GM18951 (cell line): ENCODE data around the gene HOXC11.

Source experiments
- POLR2A ChIP-seq: IDR thresholded peaks from 4 replicates; pipeline ENCODE4 v1.6.1; 2011; ENCODE audit warnings: mild to moderate bottlenecking; ENCODE audit not compliant: insufficient read length, insufficient read depth; ENCODE audit errors: extremely low read depth
- in situ Hi-C: fragments of 300-500 bp; cut with MboI; formaldehyde crosslinking; loops from one replicate; pipeline ENCODE4 v1.12.0; 2022; ENCODE audit warnings: low sequenced_read_pairs, mixed read lengths, inconsistent platforms; ENCODE audit not compliant: unreplicated experiment

HOXC11 gene

DNA sequence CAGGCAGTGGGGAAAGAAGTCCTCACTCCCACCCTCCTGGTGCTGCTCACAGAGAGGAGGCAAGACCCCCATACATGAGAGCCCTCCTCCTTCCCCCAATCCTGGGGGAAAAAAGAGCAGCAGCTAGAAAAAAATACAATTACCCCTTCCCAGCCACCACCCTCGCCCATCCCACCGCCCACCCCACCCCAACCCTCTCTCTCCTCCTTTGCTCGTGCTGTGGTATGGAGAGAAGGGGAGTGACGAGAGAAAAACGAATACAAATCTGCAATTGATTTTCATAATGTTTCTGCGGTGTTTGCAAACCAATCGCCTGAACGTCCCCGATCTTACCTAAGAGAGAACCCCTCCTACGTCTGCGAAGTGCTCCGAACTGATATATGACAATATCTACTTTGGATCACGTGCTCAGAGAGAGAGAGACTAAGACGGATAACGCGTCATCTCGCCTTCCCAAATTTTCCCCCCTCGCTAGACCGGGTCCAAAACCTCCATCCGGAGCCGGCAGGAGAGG is at the start of gene HOXC11:
Gene HOXC11 (plus strand): TSS at position 405 of the 514 bp plus-strand sequence. CDS start 116 bp downstream, outside the sequence.
- no peak for TF ChIP-seq POLR2A
- in situ Hi-C loops: no loop called here

DNA sequence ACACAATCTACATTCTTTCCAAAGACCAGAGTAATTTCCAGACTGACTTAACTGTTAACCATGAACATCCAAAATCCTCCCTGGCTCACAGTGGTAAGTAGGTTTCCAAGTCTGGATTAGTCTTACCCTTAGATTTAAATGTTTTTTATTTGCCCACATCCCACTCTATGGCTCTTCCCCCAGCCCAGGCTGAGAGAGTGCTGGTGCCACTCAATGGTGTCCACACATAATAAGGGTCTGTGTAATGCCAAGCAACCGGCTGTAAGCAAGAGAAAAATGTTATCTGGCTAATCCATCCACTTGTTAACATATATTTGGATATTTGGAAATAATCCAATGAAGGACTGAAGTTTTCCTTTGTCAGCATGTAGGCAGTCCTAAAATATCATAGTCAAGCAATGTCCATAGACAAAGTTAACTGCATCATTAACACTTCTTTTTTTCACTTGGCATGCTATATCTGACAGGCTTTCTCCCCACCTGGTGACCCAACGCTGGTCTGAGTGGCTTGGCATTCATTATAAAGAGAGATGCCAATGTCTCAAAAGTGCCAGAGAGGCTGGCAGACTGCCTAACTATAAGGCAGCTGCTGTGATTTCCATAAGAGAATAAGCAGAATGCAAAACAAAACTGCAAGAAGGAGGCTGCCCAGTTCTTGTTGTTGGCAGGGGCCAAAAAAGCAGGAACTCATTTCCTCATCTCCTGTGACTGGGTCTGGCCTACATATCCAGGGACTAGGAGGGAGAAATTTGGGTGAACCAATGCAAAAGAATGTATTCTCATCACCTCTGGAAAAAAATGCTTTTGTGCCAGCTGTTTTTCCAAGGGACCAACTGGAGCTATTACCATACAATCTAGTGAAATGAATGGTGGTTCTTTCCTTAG is 48.2 kb upstream of the HOXC11 start:
- in situ Hi-C loops: no loop called here

DNA sequence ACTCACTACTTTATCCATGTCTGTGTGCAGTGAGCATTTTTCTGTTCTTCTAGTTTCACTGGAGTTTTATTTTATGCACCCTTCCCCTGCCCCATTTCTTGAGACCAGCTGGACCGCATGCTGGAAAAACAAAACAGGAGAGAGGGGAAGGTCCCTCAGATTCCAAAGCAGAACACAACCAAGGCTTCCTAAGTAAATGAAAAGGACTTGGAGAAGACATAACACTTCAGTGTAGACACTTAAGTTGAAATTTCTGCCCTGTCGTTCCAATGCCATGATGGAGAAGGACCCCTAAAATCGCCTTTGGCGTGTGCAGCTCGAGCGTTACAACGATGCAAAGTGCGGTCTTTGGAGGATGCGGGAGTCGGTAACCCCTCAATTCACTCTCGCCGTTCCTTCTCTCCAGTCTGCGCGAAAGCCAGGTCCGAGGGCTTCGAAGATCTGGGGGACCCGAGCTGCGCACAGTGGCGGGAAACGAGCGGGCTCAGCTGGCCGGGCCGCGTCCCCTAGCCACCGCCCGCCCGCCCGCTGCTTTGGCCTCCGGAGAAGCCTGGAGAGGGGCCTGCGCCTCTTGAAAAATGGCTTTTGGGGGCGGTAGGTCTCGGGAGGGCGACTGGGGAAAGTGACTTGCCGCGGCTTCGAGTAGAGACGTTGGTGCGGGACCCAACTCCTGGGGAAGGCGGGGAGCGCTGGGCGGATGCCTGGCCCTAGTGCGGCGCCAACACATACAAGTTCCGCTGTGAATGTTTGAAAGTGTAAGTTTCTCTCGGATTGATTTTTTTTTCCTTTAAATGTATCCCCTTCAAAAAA is 45.5 kb upstream of the HOXC11 start:
- in situ Hi-C loops: no loop called here
- TF ChIP-seq POLR2A: no peak

More for the DNA sequence above, 48.2 kb upstream of the HOXC11 start:
- TF ChIP-seq POLR2A: no peak

DNA sequence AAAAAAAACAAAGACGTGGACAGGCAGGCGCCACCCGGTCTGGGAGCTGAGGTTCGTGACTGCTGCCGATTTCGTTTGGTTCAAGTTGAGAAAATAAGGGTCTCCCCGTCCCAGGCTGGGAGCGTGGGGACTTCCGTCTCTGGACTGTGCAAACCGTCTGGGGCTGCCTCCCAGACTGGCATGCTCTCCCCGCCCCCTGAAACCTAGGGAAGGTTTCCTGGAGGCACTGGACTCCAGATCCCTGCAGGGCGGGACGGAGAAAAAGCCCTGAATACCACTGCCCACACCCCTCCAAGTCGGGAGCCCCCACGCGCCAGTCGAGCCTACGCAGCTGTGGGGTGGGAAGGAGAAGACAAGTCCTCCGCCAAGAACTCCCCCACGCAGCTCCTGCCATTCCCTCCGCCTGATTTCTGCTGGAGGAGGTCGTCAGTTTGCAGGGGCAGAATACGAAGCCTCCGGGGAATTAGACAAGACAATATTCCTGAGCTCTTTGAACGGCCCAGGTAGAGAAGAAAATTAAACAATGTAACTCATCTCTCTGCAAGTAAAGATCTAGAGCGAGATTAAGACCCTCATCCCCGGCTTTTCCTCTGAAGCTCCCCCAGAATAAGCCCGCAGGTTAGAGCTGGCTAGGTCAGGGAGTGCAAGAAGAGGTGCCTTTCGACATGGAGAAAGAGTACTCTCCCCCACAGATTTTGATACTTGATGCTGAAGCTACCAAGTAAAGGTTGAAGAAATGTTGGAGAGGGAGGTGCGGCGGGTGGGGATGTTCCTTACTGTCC is 44.7 kb upstream of the HOXC11 start:
- in situ Hi-C loops: no loop called here
- TF ChIP-seq POLR2A: no peak

DNA sequence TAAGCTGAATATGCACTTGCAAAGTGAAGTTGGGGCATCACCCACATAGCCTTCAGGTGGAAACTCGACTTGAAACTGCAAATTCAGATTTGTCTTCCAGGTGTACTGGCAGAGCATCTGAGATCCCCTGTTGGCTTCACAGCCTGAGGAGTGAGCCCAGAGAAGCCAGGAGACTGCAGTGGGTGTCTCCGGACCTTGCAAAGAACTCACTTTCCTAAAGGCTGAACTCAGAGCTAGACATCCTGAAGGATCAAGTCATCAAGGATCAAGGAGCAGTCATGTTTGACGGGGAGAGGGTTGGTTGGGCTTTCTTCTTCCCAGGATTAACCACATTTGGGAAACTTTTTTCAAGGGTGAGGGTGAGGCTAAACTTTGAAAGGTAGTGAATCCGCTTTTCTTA is 43.4 kb upstream of the HOXC11 start:
- no peak for TF ChIP-seq POLR2A
- in situ Hi-C loops: no loop called here

DNA sequence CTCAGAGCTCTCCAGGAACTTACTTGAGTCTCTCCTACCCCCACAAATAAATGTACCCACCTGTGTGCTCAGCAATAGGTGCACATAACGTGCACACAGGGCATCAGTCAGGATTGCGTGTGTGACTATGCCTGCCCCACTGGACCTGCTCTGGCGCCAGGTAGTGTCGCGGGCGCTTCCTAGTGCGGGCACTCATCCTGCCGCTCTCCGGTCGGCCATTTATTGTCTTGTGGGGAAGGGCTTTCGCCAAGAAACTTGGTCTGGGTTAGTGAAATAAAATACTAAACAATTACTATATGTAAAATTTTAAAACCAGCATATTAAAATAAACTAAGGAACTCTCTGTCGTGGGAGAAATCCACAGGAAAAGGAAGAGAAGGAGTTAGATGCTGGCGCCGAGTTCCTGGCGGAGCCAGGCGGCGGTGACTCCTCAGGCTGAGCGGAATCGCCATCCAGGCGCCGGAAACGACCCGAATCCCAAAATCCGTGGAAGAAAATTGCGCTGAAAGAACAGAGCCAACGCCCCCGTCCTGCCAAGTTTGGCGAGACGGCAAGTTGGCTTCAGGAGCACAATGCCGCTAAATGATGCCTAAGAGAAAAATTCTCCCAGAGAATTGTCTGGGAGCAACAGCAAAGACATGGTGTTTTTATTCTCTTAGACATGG is 42.2 kb upstream of the HOXC11 start:
- TF ChIP-seq POLR2A: no peak
- in situ Hi-C loops: no loop called here

DNA sequence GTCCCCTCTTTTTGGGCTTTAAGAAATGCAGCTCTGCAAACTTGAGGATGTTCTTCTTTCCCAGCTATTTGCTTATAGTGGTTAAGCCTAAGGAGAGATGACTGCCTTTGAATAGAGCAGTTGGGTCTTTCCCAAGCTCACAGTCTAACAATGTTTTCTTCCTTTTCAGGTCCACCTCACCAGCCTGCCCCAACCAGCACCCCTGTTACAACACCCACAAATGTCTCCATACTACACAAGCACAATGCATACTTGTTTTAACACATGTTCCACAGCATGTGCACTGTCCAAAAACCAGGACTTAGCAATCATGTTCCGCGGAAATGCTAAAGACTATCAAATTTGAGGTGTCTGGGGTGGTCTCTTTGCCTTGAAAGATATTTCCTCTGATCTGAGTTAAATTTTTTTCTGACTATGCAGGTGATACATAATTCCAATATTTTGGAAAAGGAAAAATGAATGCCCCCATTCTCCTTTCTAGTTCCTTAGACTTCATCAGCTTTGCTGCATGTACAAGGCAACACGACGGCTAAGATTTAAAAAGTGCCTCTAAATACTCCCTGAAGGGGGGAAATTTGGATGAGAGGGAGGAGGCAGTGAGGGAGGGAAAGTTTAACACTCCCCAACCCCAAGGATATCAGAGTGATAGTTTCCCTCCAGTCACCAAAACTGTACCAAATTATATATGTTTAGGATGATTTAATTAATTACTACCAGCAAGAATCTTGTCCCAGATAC is 40.9 kb upstream of the HOXC11 start:
- no peak for TF ChIP-seq POLR2A
- in situ Hi-C loops: no loop called here

DNA sequence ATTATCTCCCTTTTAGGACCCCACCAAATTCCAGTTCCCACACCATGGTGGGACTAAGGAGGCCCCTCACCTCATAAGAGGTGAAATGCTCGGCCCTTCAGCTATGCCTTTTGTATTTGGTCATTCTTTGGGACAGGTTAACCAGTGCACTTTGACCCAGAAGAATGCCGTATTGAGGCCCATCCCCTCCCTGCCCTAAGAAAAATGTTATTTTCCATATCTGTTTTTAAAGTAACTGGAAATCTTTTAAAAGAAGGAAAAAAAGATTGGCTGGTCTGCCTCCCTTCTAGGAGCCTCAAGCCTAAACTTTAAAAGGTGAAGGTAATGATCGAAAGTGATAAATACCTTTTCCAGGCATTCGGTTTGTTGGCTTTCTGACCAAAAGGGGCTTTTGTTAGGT is 40.0 kb upstream of the HOXC11 start:
- no peak for TF ChIP-seq POLR2A
- in situ Hi-C loops: no loop called here

DNA sequence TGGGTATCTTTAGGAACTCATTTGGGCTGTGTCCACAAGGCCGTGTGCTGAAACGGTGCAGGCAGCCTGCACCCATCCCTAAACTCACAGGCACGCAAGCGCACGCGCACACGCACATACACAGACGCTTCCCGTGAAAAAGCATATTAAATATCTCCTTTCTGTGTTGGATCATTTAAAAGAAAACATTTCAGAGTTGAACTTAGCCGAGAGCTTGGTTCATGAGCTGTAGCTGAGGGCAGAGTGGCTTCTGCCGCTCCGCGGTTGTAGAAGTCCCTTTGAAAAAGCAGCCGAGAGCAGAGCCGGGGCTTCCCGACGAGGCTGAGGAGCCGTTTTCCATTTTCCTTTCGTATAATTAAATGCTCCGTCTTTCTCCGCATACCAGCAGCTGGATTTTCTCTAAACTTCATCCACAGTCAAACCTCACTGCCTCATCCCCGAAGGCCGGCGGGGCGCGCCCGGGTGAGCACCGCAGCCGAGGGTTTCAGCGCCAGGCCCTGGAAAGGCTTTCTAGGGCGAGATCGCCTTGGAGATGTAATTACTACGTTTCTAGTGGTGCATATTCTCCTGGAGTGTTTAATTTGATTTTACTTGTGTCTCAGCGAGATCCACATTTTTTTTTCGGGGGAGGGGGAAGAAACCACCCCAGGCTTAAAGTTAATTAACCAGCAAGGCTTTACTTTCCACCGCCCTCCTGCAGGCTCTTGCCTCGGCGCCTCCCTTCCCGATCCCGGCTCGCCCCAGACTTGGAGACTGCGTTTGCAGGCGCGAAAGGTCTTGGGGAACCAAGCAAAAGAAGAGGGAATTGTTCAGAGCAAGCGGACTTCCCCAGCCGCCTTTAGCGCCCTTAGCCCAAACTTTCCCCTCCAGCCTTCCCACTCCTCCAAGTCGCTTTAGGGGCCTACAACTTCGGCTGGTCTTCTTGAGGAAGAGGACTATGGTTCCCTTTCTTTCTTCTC is 37.3 kb upstream of the HOXC11 start:
- in situ Hi-C loops: no loop called here
- TF ChIP-seq POLR2A: no peak

DNA sequence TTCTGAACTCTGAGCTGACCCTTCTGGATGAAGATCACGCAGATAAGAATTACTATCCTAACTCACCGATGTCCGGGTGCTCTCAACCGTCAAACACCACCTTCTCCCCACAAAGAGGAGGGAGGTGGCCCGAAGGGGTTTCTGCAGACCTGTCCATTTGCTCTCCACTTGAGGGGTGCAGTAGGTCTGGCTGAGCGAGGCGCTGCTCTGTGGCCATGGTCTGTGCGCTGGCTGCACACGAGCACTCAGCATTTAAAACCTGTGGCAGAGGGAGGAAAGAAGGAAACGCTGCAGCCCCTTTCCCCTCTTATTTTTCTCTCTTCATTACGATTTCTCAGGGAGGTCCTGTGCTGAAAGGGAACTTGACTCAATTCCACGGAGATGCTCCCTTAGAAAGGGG is 35.8 kb upstream of the HOXC11 start:
- no peak for TF ChIP-seq POLR2A
- in situ Hi-C loops: no loop called here
